Gastrocnemius medialis (tissue), 4 donors: ENCODE data around the gene POLR2H.

ENCODE experiments used
- POLR2A ChIP-seq, 2 donors: fragments of 450-650 bp; IDR thresholded peaks; one replicate each; pipeline ENCODE4 v1.6.1; 2017; ENCODE audit warnings: antibody characterized with exemption in 2 of 2, mild to moderate bottlenecking in 2 of 2, moderate library complexity in 2 of 2
- TF ChIP-seq, protein P1 (sequence below), 5 experiments: fragments of 450-650 bp in 3 of 5; fragments of 200-600 bp in 2 of 5; sonication (generic) in 2 of 5; IDR thresholded peaks in 4 of 5; conservative IDR thresholded peaks in 1 of 5; 1 replicate in 4 of 5; 2 replicates in 1 of 5; pipeline ENCODE4 v1.5.1; 2016 to 2019; ENCODE audit warnings: antibody characterized with exemption in 5 of 5, mild to moderate bottlenecking in 3 of 5, moderate library complexity in 3 of 5

DNA sequence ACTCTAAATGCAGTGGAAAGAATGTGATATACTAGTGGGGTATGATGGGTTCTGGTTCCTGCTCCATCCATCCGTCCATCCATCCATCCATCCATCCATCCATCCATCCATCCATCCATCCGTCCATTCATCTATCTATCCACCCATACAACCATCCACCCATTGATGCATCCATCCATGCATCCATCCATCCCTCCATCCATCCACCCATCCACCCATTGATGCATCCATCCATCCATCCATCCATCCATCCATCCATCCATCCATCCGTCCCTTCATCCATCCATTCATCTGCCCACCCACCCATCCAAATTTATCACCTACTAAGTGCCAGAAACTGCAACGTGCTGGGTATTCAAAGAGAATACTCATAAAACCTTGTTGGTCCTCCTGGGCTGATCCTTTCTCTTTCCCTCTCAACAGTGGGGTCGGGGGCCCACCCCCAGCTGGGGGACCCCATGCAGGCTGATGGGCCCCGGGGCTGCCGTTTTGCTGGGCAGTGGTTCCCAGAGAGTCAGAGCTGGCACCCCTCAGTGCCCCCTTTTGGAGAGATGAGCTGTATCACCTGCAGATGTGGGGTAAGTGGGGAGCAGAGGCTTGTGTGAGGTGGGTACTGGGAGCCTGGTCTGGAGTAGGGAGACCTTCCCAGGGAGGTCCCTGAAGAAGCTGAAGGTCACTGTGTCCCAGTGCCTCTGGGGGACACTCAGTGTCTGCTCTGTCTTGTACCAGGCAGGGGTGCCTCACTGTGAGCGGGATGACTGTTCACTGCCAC is 26.8 kb downstream of the POLR2H start:
- TF ChIP-seq, protein P1, sequence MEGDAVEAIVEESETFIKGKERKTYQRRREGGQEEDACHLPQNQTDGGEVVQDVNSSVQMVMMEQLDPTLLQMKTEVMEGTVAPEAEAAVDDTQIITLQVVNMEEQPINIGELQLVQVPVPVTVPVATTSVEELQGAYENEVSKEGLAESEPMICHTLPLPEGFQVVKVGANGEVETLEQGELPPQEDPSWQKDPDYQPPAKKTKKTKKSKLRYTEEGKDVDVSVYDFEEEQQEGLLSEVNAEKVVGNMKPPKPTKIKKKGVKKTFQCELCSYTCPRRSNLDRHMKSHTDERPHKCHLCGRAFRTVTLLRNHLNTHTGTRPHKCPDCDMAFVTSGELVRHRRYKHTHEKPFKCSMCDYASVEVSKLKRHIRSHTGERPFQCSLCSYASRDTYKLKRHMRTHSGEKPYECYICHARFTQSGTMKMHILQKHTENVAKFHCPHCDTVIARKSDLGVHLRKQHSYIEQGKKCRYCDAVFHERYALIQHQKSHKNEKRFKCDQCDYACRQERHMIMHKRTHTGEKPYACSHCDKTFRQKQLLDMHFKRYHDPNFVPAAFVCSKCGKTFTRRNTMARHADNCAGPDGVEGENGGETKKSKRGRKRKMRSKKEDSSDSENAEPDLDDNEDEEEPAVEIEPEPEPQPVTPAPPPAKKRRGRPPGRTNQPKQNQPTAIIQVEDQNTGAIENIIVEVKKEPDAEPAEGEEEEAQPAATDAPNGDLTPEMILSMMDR (IDR thresholded peaks at IDR 0.05 in 4 of 5, conservative IDR thresholded peaks at IDR 0.05 in 1 of 5), result no peak
- TF ChIP-seq POLR2A (IDR thresholded peaks at IDR 0.05), result no peak
